ENCODE data around the gene MGST2.

GRCh38 chr4:139672215-139672614 is 6.6 kb downstream of the MGST2 start:
- TF ChIP-seq CTCF (IDR thresholded peaks at IDR 0.05), result no peak
- no peak for TF ChIP-seq POLR2A (IDR thresholded peaks at IDR 0.05)
- TF ChIP-seq POLR2AphosphoS5 (IDR thresholded peaks at IDR 0.05), result no peak

Measured in prostate gland (tissue), 2 donors.